GM12878 (cell line): ENCODE data around the gene RANBP17. TPM values are rescaled to one million over a fixed set of nuclear protein-coding genes. Genes with fewer than 3 reads are reported as not detected.

Source experiments
- ATAC-seq: fragments of 200-7000 bp; cut with Tn5 transposase; 3 replicates; pipeline ENCODE4 v1.9.1; 2020; ENCODE audit warnings: mild to moderate bottlenecking, moderate library complexity
- BruUV-seq: library from RNA; stranded (reverse); fragments of 400-500 nt; replicated peaks from 2 replicates; lab custom pipeline; 2021; lab: Mats Ljungman, UMichigan
- CTCF ChIA-PET: fragments of 300-600 bp; sonication (Branson Sonifier 250); formaldehyde crosslinking; extraction: SDS; loops from one replicate; lab custom pipeline; 2021; ENCODE audit warnings: inconsistent platforms; lab: Yijun Ruan, JAX
- POLR2A ChIA-PET: fragments of 350-600 bp; formaldehyde crosslinking; extraction: SDS; loops from one replicate; lab custom pipeline; 2021; ENCODE audit warnings: inconsistent platforms; lab: Charles Lee
- RAD21 ChIA-PET: fragments of 300-600 bp; sonication (Branson Sonifier 250); formaldehyde crosslinking; loops from one replicate; lab custom pipeline; 2023; ENCODE audit warnings: antibody characterized with exemption; ENCODE audit not compliant: unreplicated experiment; lab: Charles Lee
- SMC1A ChIA-PET: fragments of 300-600 bp; sonication (Branson Sonifier 250); formaldehyde crosslinking; loops from one replicate; lab custom pipeline; 2023; ENCODE audit not compliant: unreplicated experiment, uncharacterized antibody; lab: Charles Lee
- DNase-seq: peaks from one replicate; pipeline ENCODE4 v3.0.0-alpha.2; 2011; ENCODE audit warnings: low read depth, low spot score
- FAIRE-seq: peaks from 3 replicates; lab custom pipeline; 2011; peaks lifted over from hg19 to GRCh38; lab: Jason Lieb, UNC
- H2AFZ ChIP-seq: 2 replicates; pipeline ENCODE4 v1.6.0; 2011; ENCODE audit warnings: low read depth, low read length, control low read depth; ENCODE audit not compliant: control insufficient read depth
- H3K27ac ChIP-seq: 2 replicates; pipeline ENCODE4 v1.5.1; 2011; ENCODE audit warnings: control low read depth; ENCODE audit not compliant: control insufficient read depth, insufficient read depth
- H3K27me3 ChIP-seq, 2 experiments: replicated peaks in 1 of 2; 2 replicates each; pipeline versions ENCODE4 v1.6.0 to v1.6.1; 2011; ENCODE audit warnings: low read length in 1 of 2; ENCODE audit not compliant: control insufficient read depth in 2 of 2, insufficient read depth in 2 of 2
- H3K36me3 ChIP-seq, 2 experiments: 2 replicates each; pipeline ENCODE4 v1.5.1; 2011; ENCODE audit warnings: low read length in 1 of 2; ENCODE audit not compliant: control insufficient read depth in 2 of 2, insufficient read depth in 2 of 2
- H3K4me1 ChIP-seq: 2 replicates; pipeline ENCODE4 v1.6.1; 2011; ENCODE audit warnings: mild to moderate bottlenecking, low read length, moderate library complexity, mixed read lengths; ENCODE audit not compliant: control insufficient read depth, insufficient read depth
- H3K4me2 ChIP-seq: 2 replicates; pipeline ENCODE4 v1.6.0; 2011; ENCODE audit warnings: control low read depth; ENCODE audit not compliant: control insufficient read depth, insufficient read depth
- H3K4me3 ChIP-seq: fragments of 200-600 bp; sonication (generic); 2 replicates; pipeline ENCODE4 v1.5.1; 2016
- H3K79me2 ChIP-seq: 2 replicates; pipeline ENCODE4 v1.6.0; 2011; ENCODE audit warnings: low read length; ENCODE audit not compliant: control insufficient read depth, insufficient read depth
- H3K9ac ChIP-seq: 2 replicates; pipeline ENCODE4 v1.8.0; 2011; ENCODE audit warnings: low read length, control low read depth, mixed read lengths; ENCODE audit not compliant: control insufficient read depth, insufficient read depth
- H3K9me3 ChIP-seq: replicated peaks from 3 replicates; pipeline ENCODE4 v1.5.1; 2011; ENCODE audit warnings: mild to moderate bottlenecking, low read length; ENCODE audit not compliant: control insufficient read depth, insufficient read depth
- H4K20me1 ChIP-seq: 2 replicates; pipeline ENCODE4 v1.6.0; 2011; ENCODE audit not compliant: control insufficient read depth, insufficient read depth
- ASH2L ChIP-seq: fragments of 300-600, 200-600 bp; sonication (generic); IDR thresholded peaks from 2 replicates; pipeline ENCODE4 v1.6.1; 2017; ENCODE audit warnings: low read depth, mild to moderate bottlenecking, borderline replicate concordance
- BACH1 ChIP-seq: fragments of 450-650 bp; IDR thresholded peaks from 2 replicates; pipeline ENCODE4 v1.6.1; 2017; ENCODE audit warnings: mild to moderate bottlenecking, borderline replicate concordance
- CHD1 ChIP-seq: IDR thresholded peaks from 2 replicates; pipeline ENCODE4 v1.6.1; 2012; ENCODE audit warnings: low read depth, low read length, improper control_type of control experiment
- CREB1 ChIP-seq: IDR thresholded peaks from 2 replicates; pipeline ENCODE4 v1.6.1; 2012; ENCODE audit warnings: low read depth, mild to moderate bottlenecking, inconsistent platforms
- CTCF ChIP-seq, 3 experiments: IDR thresholded peaks in 2 of 3; conservative IDR thresholded peaks in 1 of 3; 2 replicates each; pipeline ENCODE4 v1.5.1; 2011; ENCODE audit warnings: low read depth in 3 of 3, low read length in 3 of 3, mild to moderate bottlenecking in 3 of 3, control low read depth in 2 of 3, moderate library complexity in 2 of 3, inconsistent platforms in 1 of 3, mixed read lengths in 1 of 3; ENCODE audit not compliant: control insufficient read depth in 2 of 3, insufficient read depth in 1 of 3; ENCODE audit errors: extremely low read depth in 1 of 3
- ELK1 ChIP-seq: IDR thresholded peaks from 2 replicates; pipeline ENCODE4 v1.6.1; 2012; ENCODE audit warnings: low read depth, low read length, improper control_type of control experiment
- GABPA ChIP-seq: IDR thresholded peaks from 2 replicates; pipeline ENCODE4 v1.6.1; 2014; ENCODE audit warnings: antibody characterized with exemption, low read depth, mild to moderate bottlenecking, inconsistent platforms
- HDGF ChIP-seq: fragments of 450-650 bp; IDR thresholded peaks from 2 replicates; pipeline ENCODE4 v1.6.1; 2016; ENCODE audit warnings: antibody characterized with exemption
- KDM1A ChIP-seq: fragments of 200-600 bp; sonication (generic); IDR thresholded peaks from 2 replicates; pipeline ENCODE4 v1.6.1; 2016; ENCODE audit warnings: borderline replicate concordance
- MEF2B ChIP-seq: fragments of 450-650 bp; IDR thresholded peaks from 2 replicates; pipeline ENCODE4 v1.6.1; 2018; ENCODE audit warnings: mild to moderate bottlenecking, moderate library complexity; ENCODE audit not compliant: partially characterized antibody, poor library complexity, severe bottlenecking
- MLLT1 ChIP-seq: fragments of 450-650 bp; IDR thresholded peaks from 2 replicates; pipeline ENCODE4 v1.6.1; 2016; ENCODE audit warnings: mild to moderate bottlenecking
- MYC ChIP-seq: IDR thresholded peaks from 2 replicates; pipeline ENCODE4 v1.6.1; 2011; ENCODE audit warnings: mild to moderate bottlenecking, low read length, moderate library complexity, inconsistent platforms; ENCODE audit not compliant: insufficient read depth, insufficient replicate concordance, insufficient read length, severe bottlenecking
- POLR2AphosphoS2 ChIP-seq: IDR thresholded peaks from 2 replicates; pipeline ENCODE4 v1.6.1; 2011; ENCODE audit warnings: low read depth, mild to moderate bottlenecking, low read length, improper control_type of control experiment, moderate library complexity
- REST ChIP-seq: IDR thresholded peaks from 2 replicates; pipeline ENCODE4 v1.6.1; 2012; ENCODE audit warnings: mild to moderate bottlenecking, low read depth, low read length
- RUNX3 ChIP-seq: IDR thresholded peaks from 2 replicates; pipeline ENCODE4 v1.6.1; 2012; ENCODE audit warnings: low read length, inconsistent platforms
- SREBF2 ChIP-seq: IDR thresholded peaks from 2 replicates; pipeline ENCODE4 v1.6.1; 2012; ENCODE audit warnings: mild to moderate bottlenecking, low read length
- STAT1 ChIP-seq: fragments of 450-650 bp; conservative IDR thresholded peaks from 2 replicates; pipeline ENCODE4 v1.6.1; 2014; ENCODE audit warnings: antibody characterized with exemption, mild to moderate bottlenecking
- WGBS: methylation state at CpG from one replicate; pipeline ENCODE4 v1.1.6; 2016; ENCODE audit warnings: low lambda C conversion rate; ENCODE audit not compliant: insufficient replicate concordance, insufficient coverage; ENCODE audit errors: missing lambda C conversion rate; 5-methylcytosine and 5-hydroxymethylcytosine counted together
- in situ Hi-C: fragments of 300-500 bp; cut with MboI; formaldehyde crosslinking; loops from 9 replicates; pipeline ENCODE4 v1.14.3; 2018; ENCODE audit warnings: mixed read lengths
- intact Hi-C: fragments of 100-400 bp; cut with micrococcal nuclease; formaldehyde crosslinking; loops from one replicate; pipeline ENCODE4 v1.14.2; 2022; ENCODE audit not compliant: unreplicated experiment
- polyA plus RNA-seq, 11 experiments: library from polyadenylated mRNA; depleted of rRNA in 4 of 11; unstranded in 6 of 11; stranded (reverse) in 5 of 11; fragments of >200 nt; fragmentation: Nextera tagmentation in 4 of 11; fragmentation: Illumina TruSeq in 1 of 11; extraction: Ambion mirVana in 4 of 11; extraction: Trizol in 1 of 11; gene quantifications; 1 replicate in 1 of 11; 2 replicates in 10 of 11; pipeline versions ENCODE4 v1.2.1 to v1.2.3, GENCODE V29; 2011 to 2016; ENCODE audit warnings: inconsistent platforms in 2 of 11, missing spikeins in 2 of 11, low read depth in 1 of 11
- total RNA-seq, 4 experiments: library from RNA; depleted of rRNA in 3 of 4; stranded (reverse); fragments of >200 nt in 3 of 4; fragmentation: Illumina TruSeq in 1 of 4; extraction: Trizol in 1 of 4; gene quantifications; 2 replicates each; pipeline versions ENCODE4 v1.2.1 to v1.2.3, GENCODE V29; 2013 to 2021

RANBP17 gene
- total and polyA plus RNA-seq, 10 of the 15 experiments (the other 5 are each of a cell fraction or from before 2014, with no cell fraction given), result 0.10 TPM; not detected in 9

- TF ChIP-seq MEF2B, result no peak
- TF ChIP-seq GABPA, result no peak
- no peak for TF ChIP-seq REST
- TF ChIP-seq MLLT1, result no peak
- no peak for TF ChIP-seq BACH1
- TF ChIP-seq SREBF2, result no peak
Observed at GRCh38 chr5:171269717-171270116, 407.9 kb downstream of the RANBP17 start (continued).

GRCh38 chr5:171270136-171270535 is 408.3 kb downstream of the RANBP17 start:
- no peaks in the 10 kb centered on the region for H3K9me3 ChIP-seq
- DNase-seq (no peak), ATAC-seq (no peak), FAIRE-seq (no peak)
- H3K36me3 ChIP-seq, result no peaks in the 10 kb centered on the region
- H3K4me3 ChIP-seq, result no peak overlapping the region
- no peak overlapping the region for H3K4me2 ChIP-seq
- RAD21 ChIA-PET, result no interaction called here
- in situ Hi-C loops (no loop called here), intact Hi-C loops (no loop called here)
- CTCF ChIA-PET, result no interaction called here
- H3K27me3 ChIP-seq, result no peaks in the 10 kb centered on the region; a peak in 2 of 4 replicates
- POLR2A ChIA-PET, result no interaction called here
- H3K27ac ChIP-seq, result no peak overlapping the region
- no peak overlapping the region for H3K9ac ChIP-seq
- SMC1A ChIA-PET, result no interaction called here
- H4K20me1 ChIP-seq, result no peaks in the 10 kb centered on the region
- 48% methylated on average over 3 of the region's 3 CpGs for WGBS
- no peak overlapping the region for H2AFZ ChIP-seq
- H3K79me2 ChIP-seq, result no peaks in the 10 kb centered on the region
- no peaks in the 10 kb centered on the region for H3K4me1 ChIP-seq
- BruUV-seq, result no TSS peak
- TF ChIP-seq CTCF (IDR thresholded peaks at IDR 0.05 in 2 of 3, conservative IDR thresholded peaks at IDR 0.05 in 1 of 3; ENCODE audit: control insufficient read depth in 2 of 3, extremely low read depth in 1 of 3, insufficient read depth in 1 of 3, low read depth in 3 of 3, low read length in 3 of 3) (no peak), CREB1 (no peak), HDGF (no peak), STAT1 (no peak), CHD1 (no peak), RUNX3 (no peak), MYC (no peak), KDM1A (no peak), ASH2L (no peak), ELK1 (no peak), POLR2AphosphoS2 (no peak)
